ENCODE results near the gene DENND10. TPM values are rescaled to one million over a fixed set of nuclear protein-coding genes. Genes with fewer than 3 reads are reported as not detected.

Gene DENND10, protein sequence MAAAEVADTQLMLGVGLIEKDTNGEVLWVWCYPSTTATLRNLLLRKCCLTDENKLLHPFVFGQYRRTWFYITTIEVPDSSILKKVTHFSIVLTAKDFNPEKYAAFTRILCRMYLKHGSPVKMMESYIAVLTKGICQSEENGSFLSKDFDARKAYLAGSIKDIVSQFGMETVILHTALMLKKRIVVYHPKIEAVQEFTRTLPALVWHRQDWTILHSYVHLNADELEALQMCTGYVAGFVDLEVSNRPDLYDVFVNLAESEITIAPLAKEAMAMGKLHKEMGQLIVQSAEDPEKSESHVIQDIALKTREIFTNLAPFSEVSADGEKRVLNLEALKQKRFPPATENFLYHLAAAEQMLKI
- total RNA-seq, result 44.4 TPM

DNA sequence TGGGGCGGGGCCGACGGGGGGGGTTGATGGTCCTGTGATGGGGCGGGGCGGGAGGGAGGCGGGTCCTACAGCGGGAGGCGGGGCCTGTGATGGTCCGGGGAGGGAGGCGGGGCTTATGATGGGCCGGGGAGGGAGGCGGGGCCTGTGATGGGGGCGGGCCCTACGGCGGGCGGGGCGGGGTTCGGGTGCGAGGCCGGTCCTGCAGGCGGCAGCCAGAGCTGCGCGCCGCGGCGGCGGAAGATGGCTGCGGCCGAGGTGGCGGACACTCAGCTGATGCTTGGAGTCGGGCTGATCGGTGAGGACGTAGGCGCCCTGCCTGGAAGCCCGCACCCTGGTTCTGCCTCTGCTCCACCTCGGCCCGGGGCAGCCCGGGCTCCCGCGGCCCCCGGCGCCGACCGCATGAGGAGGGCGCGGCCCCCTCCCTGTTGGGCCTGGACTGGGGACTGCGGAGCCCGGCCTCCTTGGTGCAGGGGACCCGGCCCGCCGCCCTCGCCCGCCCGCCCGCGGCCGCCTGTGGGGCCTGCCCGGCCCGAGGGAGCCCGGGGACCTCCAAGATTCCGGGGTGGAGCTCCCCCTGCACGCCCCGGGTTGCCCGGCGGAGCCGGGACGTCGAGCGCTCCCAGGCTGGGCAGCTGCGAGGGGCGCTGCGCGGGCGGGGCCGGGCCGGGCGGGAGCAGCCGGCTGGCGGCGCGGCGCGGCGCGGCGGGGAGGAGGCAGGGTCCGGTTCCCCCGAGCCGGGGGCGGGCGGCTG, at the start of gene DENND10:
Gene DENND10 (plus strand): TSS at position 211 of the 751 bp plus-strand sequence. CDS start 30 bp downstream, at position 241.

DNA sequence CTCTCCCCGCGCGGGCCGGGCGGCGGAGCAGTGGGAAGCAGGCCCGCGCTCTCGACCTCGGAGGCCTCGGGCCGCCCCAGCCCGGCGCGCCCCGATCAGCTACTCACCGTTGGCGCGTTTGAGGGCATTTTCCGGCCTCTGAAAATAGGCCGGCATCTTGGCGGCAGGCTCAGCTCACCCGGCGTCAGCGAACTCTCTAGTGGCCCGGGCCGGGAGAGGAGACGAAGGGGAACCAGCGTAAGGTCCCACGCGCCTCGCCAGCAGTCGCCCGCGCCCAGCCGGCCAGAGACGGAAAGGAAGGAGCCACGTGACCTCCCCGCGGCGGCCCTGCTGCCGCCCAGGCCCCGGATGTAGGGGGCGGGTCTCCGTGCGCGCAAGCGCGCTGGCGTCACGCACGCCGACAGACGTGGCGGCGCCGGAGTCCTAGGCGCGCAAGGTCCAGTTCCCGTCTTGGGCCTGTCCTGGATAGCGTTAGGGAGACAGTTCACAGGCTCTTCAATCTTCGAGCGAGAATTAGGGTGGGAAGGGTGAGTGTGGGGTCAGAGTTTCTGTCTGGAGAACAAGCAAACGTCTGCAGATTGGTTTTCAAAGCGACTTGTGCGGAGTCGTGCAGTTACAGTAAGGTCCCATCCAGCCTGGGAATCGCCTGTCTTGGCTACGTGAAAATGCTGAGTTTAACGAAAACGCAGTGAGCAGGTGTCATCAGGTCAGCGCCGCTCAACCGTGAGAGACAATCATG, 23.2 kb upstream of the DENND10 start, which contains the start of gene EIF3A:
Gene EIF3A (minus strand): TSS at position 297 of the 739 bp plus-strand sequence. CDS start 141 bp downstream, at position 156.

DNA sequence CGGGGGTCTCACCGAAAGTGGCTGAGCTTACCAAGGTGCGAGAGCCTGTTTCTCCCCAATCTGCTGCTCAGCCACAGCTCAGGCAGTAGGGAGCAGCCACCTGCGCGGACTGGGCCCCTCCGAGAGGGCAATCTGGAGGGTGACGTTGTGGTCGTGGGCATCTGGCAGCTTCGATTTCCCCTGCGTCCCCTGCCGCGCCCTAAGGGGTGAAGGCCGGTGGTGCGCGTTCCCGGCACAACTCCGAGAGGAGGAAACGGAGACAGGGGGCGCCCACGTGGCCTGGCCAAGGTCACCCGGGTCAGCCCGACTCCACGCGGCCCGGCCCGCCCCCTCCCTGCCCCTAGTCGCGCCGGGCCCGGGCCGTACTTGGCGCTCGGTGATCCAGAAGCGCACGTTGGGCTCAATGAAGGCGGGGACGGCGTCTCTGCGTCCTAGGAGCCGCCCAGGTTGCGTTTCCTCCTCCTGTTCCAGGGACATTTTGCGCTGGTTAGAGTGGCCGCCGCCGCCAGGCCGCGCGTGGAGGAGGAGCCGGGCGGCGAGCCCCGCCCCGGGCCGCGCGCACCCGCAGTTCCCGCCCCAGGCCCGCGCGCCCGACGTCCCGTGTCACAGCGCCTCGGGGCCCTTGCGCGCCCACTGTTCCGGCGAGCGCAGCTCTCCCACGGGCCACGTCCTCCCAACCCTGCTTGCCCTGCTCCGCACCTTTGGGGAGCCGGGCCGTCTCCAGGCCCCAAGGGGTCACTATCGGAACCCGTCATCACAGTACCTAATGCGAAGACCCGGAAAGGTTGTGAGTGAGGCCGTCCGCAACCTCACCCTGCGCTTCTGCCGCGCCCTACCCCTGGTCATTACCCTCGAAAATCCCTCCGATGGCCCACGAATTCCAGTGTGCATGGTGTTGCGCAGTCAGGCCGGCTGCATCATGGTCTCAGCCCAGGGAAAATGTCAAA, 61.5 kb downstream of the DENND10 start, which contains the start of gene SFXN4:
Gene SFXN4 (minus strand): TSS at position 544 of the 947 bp plus-strand sequence. CDS start 67 bp downstream, at position 477.

DNA sequence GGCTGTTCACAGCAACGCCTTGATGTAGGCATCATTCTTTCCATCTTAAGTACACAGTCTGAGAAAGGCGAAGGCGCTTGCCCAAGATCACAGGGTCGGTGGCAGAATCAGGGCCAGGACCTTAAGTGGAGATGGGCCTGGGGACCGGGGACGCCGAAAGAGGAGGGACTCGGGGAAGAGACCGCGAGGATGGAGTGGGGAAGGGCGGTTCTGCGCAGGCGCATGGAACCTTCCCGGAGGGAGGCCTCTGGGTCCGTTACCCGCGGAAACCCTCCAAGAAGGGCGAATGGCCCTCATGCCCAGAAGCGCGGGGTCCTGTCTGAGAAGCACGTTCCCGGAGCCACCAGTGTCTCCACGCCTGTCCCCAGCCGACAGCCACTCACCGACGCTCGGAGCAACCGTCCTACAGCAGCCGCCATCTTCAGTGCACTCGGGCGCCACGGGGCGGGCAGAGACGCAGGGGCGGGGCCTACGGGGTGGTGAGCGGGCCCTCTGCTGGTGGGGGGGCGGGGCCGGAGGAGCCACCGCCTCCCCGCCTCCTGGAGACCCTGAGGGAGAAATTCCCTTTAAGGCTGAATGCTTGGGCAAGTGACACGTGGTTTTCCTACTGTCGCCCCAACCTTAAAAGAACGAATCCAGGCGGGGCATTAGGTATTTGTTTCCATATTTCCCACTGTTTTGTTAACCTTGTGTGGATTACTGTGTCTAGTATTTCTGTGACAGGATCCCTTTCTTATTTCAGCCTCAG, 74.6 kb downstream of the DENND10 start, which contains the start of gene PRDX3:
Gene PRDX3 (minus strand): TSS at position 441 of the 748 bp plus-strand sequence. CDS start 22 bp downstream, at position 419.

Other genes starting within 250 kb of the DENND10 start
- gene NANOS1, start 74.4 kb upstream of the DENND10 start, total RNA-seq, result 10.8 TPM
- 126 TPM for gene EIF3A, start 23.3 kb upstream of the DENND10 start, total RNA-seq
- 12.5 TPM for gene SFXN4, start 61.6 kb downstream of the DENND10 start, total RNA-seq
- gene PRDX3, start 74.7 kb downstream of the DENND10 start, total RNA-seq, result 99.4 TPM
- 18.7 TPM for gene GRK5, start 103.5 kb downstream of the DENND10 start, total RNA-seq

Measured in camera-type eye (tissue), 1 donor.